ENCODE measurements around the gene TENM3. TPM values are rescaled to one million over a fixed set of nuclear protein-coding genes. Genes with fewer than 3 reads are reported as not detected.

TENM3 gene
- total and polyA plus RNA-seq, 10 of the 15 experiments (the other 5 are each of a cell fraction or from before 2014, with no cell fraction given) = 0.01 to 1.7 (median 0.08) TPM; not detected in 2

DNA sequence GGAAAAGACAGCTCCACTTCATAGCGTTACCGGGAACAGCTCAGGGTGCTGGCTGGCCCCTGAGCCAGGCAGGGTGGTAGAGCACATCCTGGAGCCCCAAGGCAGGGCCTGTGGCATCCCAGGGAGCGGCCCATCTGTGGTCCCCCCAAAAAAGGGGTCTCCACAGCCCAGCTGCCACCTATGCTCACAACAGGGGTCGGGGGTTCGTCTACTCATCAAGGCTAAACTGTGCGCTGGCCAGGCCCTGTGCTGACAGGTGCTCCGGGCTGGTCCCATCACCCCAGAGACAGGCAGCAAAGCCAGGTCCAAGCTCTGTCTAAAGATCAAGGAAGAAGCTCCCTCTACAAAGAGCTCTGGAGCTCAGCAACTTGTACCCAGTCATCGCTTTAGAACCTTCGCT is 596.1 kb downstream of the TENM3 start (continued):
- TF ChIP-seq BRCA1 (IDR thresholded peaks at IDR 0.05; ENCODE audit: low read depth, low read length) (no peak), STAT3 (IDR thresholded peaks at IDR 0.05; ENCODE audit: low read depth, low read length) (no peak), RBBP5 (conservative IDR thresholded peaks at IDR 0.05) (no peak), BACH1 (IDR thresholded peaks at IDR 0.05; ENCODE audit: borderline replicate concordance) (no peak), E2F4 (IDR thresholded peaks at IDR 0.05; ENCODE audit: low read depth, low read length) (no peak), CBX5 (IDR thresholded peaks at IDR 0.05; ENCODE audit: low read depth) (no peak), SPI1 (IDR thresholded peaks at IDR 0.05; ENCODE audit: borderline replicate concordance, insufficient read depth, low read depth, low read length) (no peak), NBN (IDR thresholded peaks at IDR 0.05) (no peak), POLR2AphosphoS2 (IDR thresholded peaks at IDR 0.05; ENCODE audit: low read depth, low read length) (no peak)
- TF ChIP-seq, protein P1, sequence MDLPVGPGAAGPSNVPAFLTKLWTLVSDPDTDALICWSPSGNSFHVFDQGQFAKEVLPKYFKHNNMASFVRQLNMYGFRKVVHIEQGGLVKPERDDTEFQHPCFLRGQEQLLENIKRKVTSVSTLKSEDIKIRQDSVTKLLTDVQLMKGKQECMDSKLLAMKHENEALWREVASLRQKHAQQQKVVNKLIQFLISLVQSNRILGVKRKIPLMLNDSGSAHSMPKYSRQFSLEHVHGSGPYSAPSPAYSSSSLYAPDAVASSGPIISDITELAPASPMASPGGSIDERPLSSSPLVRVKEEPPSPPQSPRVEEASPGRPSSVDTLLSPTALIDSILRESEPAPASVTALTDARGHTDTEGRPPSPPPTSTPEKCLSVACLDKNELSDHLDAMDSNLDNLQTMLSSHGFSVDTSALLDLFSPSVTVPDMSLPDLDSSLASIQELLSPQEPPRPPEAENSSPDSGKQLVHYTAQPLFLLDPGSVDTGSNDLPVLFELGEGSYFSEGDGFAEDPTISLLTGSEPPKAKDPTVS (IDR thresholded peaks at IDR 0.05; ENCODE audit: low read depth, low read length) = no peak

DNA sequence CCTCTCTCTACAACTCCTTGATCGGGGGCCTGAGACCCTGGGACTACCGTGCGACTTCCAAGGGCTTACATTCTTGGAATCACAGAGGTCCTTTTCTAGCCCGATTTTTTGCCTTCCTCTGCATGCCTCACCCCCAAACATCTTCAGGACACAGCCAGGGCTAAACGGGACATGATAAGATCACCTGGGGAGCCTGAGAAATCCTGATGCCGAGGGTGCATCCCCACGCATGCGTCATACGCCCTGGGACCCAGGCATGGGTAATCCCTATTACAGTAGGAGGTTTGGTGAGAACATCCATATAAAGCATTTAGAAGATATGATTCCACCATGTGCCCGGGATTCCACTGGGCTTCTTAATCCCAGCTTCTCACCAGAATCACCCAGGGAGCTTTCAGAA is 596.9 kb downstream of the TENM3 start:
- DNase-seq (ENCODE audit: low read depth, low spot score) = no peak
- FAIRE-seq = no peak
- Histone ChIP-seq H3K4me2 (ENCODE audit: control insufficient read depth, insufficient read depth) (no peak overlapping the region), H3K4me3 (no peak overlapping the region), H3K27me3 (replicated peaks in 1 of 2; ENCODE audit: control insufficient read depth in 2 of 2, insufficient read depth in 2 of 2, low read length in 1 of 2) (peaks cover 0 to 3% of the 10 kb centered on the region in 2 experiments; a peak in 1 of 4 replicates), H3K79me2 (ENCODE audit: control insufficient read depth, insufficient read depth, low read length) (no peaks in the 10 kb centered on the region), H3K4me1 (ENCODE audit: control insufficient read depth, insufficient read depth, low read length) (0 out of 2 replicates have a peak, but pooled peaks cover 4% of the 10 kb centered on the region), H3K27ac (ENCODE audit: control insufficient read depth, insufficient read depth) (no peak overlapping the region), H3K9ac (ENCODE audit: control insufficient read depth, insufficient read depth, low read length) (no peak overlapping the region), H3K36me3 (ENCODE audit: control insufficient read depth in 2 of 2, insufficient read depth in 2 of 2, low read length in 1 of 2) (no peaks in the 10 kb centered on the region), H2AFZ (ENCODE audit: control insufficient read depth, low read depth, low read length) (no peak overlapping the region), H3K9me3 (replicated peaks; ENCODE audit: control insufficient read depth, insufficient read depth, low read length) (no peaks in the 10 kb centered on the region), H4K20me1 (ENCODE audit: control insufficient read depth, insufficient read depth) (no peaks in the 10 kb centered on the region)
- no TSS peak for BruUV-seq (replicated peaks)
- CTCF ChIA-PET = no interaction called here
- POLR2A ChIA-PET = no interaction called here
- SMC1A ChIA-PET (ENCODE audit: uncharacterized antibody, unreplicated experiment) = no interaction called here
- RAD21 ChIA-PET (ENCODE audit: unreplicated experiment) = no interaction called here
- 46% methylated on average over 10 of the region's 10 CpGs for WGBS (ENCODE audit: insufficient coverage, insufficient replicate concordance, low lambda C conversion rate, missing lambda C conversion rate)
- intact Hi-C loops (cut with micrococcal nuclease; ENCODE audit: unreplicated experiment) (no loop called here), in situ Hi-C loops (cut with MboI) (no loop called here)
- ATAC-seq = no peak
- TF ChIP-seq YBX1 (IDR thresholded peaks at IDR 0.05) (no peak), ZNF24 (IDR thresholded peaks at IDR 0.05) (no peak), TARDBP (IDR thresholded peaks at IDR 0.05; ENCODE audit: borderline replicate concordance) (no peak), PAX5 (IDR thresholded peaks at IDR 0.05; ENCODE audit: borderline replicate concordance, low read depth, low read length) (no peak), HDAC6 (IDR thresholded peaks at IDR 0.05; ENCODE audit: unreplicated experiment) (no peak), ZNF217 (IDR thresholded peaks at IDR 0.05) (no peak), ZNF622 (IDR thresholded peaks at IDR 0.05) (no peak), CHD2 (IDR thresholded peaks at IDR 0.05; ENCODE audit: borderline replicate concordance, low read depth, low read length) (no peak), ZSCAN29 (IDR thresholded peaks at IDR 0.05) (no peak), ZNF384 (IDR thresholded peaks at IDR 0.05; ENCODE audit: borderline replicate concordance, low read depth, low read length) (no peak), ATF7 (IDR thresholded peaks at IDR 0.05; ENCODE audit: low read depth) (no peak), FOXK2 (IDR thresholded peaks at IDR 0.05) (no peak)
- TF ChIP-seq, protein P2, sequence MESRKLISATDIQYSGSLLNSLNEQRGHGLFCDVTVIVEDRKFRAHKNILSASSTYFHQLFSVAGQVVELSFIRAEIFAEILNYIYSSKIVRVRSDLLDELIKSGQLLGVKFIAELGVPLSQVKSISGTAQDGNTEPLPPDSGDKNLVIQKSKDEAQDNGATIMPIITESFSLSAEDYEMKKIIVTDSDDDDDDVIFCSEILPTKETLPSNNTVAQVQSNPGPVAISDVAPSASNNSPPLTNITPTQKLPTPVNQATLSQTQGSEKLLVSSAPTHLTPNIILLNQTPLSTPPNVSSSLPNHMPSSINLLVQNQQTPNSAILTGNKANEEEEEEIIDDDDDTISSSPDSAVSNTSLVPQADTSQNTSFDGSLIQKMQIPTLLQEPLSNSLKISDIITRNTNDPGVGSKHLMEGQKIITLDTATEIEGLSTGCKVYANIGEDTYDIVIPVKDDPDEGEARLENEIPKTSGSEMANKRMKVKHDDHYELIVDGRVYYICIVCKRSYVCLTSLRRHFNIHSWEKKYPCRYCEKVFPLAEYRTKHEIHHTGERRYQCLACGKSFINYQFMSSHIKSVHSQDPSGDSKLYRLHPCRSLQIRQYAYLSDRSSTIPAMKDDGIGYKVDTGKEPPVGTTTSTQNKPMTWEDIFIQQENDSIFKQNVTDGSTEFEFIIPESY (IDR thresholded peaks at IDR 0.05) = no peak

All from GM12878 (cell line).